Cerebellar nuclear complex (tissue), 1 donor: ENCODE data around the gene MEIS2.

Experiments
- DNase-seq, 2 experiments: peaks; one replicate each; lab custom pipeline; 2025; lab: John Stamatoyannopoulos, UW

Gene MEIS2

DNA sequence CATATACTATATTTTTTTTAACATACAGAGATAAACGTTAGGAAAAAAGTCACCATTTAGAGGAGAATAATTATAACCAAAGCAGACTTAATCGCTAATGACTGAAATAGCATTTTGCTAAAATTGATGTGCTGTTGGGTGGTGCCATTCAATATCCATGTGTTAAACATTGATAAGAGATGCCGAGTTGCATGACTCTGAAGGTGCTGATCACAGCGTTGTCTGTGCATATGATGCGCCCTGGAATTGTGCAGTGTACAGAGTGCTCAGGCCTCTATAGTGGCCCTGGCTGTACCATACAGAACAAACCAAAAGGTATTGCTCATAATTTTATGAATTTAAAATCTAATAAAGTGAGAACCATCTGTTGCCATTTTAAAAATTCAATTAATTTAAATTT lies 168.3 kb downstream of the MEIS2 start:
- DNase-seq, result no peak

DNA sequence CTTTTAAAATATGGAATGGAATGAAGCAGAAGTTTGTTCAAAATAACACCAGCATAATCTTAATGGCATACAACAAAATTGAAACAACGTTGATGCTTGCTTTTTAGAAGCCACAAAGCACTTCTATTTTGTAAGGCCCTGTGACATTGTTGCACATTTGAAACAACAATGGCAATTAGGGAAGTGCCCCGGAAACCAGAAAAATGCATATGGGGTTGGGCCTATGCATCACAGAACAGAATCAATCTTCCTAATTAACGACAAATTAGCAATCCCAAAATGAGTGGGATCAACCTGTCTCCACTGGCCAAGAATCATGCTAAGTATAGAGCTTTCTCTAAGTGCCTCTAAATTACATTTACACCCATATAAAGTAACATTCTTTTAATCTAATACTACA lies 168.9 kb downstream of the MEIS2 start:
- DNase-seq, result no peak

DNA sequence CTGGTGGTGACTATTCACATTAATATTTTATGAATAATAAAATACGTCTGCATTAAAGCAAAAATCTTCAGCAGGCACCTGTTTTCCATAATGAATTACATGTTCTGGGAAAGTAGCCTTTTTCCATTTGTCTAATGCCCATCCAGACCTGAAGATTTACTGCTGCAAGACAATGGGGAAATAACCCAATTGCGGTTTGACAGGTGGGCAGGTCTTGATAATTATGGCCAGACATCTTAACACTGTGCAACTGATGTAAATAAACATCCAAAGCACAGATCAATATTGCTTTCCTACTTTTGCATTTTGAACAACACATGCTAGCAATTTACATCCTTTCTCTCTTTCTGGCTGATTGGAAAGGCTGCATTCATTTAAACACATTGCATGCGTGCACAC lies 173.9 kb downstream of the MEIS2 start:
- no peak for DNase-seq

DNA sequence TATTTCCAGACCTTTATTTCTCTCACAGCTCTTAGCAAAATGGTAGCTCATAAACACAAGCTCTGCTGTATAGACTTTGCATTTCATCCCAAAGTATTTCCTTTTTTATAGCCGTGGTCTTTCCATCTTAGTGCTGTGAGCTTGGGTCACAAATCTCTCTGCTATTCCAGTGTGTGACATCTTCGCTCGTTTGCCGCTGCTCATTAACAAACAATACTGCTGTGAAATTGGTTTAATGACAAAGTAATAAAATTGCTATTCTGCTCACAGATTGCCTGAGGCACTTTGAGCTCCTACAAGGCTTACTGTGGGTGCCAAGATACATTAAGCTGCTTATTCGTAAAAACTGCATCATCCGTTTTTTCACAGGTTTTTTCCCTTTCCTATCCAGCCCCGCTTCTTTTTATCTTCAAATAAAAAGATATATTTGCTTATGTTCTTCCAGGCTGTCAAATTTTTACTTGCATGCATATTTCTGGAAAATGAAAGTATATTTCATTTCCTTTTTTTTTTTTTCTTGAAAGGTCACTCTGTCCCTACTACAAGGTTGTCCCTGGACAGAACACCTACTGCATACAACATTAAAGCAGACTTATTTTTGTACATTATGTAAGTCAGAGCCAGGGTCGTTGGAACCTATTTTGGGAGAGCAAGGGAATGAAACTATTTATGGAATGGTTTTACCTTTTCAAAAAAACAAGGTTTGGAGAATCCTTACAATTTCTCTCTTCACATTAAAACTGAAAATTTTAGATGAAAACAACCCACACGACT lies 174.5 kb downstream of the MEIS2 start:
- DNase-seq, result no peak

DNA sequence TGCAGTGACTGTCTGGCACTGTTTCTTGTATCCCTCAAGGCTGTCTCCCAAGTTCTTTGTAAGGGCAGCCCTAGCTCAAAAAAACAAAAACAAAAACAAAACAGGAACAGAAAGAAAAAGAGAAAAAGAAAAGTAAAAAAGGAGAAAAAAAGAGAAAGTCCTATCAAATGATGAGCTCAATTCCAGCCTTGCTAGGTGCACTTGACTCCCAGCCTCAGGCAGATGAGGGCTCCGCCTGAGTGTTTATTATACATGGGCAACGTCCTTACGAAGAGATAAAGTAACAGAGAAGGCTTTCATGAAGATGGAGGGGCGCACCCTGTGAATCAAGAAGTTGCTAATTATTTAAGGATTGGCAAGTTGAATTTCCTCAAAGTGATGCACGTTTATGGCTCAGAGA lies 175.3 kb downstream of the MEIS2 start:
- no peak for DNase-seq

DNA sequence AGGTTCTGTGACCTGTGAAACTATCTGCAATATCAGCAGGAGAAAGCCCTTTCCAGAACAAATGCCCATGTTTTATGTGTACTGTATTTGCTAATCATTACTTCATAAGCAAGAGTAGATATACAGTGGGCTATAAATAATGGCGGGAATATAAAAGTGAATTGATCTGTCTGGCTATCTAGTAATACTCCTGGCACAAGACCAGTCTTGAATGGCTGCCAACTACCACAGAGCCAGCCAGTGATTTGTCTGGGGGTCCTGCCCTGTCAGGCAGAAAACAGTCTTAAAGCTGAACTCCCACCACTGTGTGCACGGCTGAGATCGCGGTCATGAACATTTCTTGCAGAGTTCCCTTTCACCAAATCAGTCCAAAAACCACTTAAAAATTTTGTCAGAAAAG lies 176.3 kb downstream of the MEIS2 start:
- no peak for DNase-seq

DNA sequence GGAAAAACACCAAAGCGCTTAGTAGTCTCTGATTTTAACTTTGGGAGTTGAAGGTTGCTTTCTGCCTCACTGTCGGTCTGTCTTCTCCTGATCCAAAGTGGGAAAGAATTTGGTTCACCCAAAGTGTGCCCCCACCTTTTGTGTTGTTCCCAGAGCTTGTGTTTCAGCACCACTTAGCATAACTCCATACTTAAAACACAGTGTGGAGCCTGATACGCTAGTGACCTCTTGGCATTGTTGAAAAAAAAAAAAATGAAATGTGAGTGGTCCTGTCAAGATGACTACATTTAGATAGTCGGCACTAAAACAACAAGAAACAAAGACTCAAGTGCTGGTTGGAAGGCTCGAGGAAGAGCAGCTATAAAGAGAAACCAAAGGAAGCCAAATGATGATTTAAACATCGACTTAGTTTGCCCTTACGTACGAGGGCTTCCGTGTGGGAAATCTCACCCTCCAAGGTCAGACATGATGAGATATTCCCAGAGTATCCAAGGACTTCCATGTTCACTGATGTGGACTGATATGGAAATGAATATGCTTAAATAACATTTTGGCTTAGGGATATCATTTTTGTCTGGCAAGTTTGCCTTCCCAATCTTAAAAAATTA lies 178.8 kb downstream of the MEIS2 start:
- no peak for DNase-seq

DNA sequence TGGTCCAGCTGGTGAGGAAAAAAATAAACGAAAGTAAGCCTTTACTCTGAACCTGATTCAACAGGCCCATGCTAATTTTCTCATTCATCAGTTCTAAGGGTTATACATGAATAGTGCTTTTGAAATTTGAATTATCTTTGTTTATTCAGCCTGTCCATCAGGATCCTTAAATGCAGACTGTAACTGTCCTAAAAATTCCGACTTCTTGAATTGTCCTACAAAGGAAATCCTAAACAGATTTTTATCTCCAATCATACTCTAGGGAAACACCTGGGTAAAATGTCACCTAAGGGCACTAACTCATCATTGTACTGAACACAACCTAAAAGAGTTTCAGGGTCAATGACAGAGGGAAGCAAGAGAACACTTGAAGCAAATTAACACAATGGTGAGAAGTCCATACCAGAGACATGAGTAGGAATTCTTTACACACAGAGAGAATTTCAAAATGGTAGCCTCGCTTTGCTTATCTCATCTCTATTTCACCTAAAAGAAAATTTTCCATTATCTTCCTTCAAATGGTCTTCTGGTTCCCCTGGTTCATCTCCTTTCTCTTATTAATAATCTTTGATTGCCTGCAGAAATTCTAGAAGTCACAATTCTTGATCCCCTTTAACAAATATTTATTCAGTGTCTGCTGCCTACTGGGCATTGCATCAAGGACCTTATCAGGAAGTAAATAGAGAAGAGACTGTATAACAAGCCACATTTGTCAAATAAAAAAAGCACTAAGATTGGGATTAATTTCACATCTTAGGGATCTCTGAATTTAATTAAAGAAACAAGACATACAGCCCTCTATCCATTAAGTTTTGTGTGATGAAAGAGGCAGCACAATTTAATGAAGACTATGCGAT lies 182.7 kb downstream of the MEIS2 start:
- DNase-seq, result no peak

DNA sequence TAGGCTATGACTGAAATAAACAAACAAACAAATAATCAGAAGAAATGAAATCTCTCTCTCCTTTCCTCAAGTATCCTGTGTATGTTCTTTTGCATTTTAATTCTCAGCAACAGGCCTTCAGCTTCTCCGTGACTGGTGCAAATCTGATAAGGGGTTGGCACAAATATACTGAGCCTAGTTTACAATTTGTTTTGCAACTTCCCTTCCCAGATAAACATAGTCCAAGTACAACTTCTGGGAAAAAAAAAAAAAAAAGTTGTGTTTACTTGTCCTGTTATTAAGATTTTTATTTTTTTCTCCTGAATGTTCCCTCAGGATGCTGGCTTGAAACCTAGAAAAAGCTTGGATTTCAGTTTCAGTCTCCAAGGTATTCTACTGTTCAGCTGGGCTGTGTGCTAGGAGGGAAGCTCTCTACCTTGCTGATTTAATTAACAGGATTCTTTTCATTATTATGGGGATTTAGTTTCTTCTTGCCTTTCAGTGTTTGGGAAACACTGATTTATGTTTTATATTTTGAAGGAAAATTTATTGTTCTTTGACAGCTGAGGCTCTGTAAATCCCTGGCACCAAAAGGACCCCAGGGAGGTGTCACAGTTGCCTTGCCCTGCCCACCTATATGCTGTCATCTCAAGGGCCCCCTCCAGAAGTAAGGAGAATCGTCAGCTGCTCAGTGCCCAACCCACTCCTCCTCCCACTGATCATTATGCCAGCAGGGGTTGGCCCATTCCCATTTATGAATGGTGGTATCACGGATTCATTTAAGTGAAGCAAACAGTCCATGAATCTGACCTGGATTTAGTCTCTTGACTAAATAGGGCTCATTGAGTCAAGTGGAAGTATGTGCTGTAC lies 185.2 kb downstream of the MEIS2 start:
- DNase-seq, result no peak

DNA sequence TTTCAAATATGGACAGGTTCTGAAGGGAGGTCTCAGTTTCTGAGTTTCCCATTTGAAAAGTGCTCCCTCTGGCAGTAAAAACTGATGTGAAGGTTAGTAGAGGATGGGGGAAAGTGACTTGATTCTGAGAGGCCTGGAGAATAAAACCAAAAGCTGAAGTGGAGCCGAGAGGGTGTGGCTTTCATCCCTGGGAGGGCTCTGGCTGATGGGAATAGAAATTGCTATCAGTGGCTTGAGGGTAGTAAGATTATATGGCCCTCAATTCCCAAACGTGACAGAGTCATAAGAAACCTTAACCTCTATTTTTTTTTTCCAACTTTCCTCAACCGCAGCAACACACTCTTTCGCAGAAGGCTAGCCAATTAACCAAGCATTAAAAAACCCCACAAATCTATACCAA lies 185.9 kb downstream of the MEIS2 start:
- DNase-seq, result no peak

DNA sequence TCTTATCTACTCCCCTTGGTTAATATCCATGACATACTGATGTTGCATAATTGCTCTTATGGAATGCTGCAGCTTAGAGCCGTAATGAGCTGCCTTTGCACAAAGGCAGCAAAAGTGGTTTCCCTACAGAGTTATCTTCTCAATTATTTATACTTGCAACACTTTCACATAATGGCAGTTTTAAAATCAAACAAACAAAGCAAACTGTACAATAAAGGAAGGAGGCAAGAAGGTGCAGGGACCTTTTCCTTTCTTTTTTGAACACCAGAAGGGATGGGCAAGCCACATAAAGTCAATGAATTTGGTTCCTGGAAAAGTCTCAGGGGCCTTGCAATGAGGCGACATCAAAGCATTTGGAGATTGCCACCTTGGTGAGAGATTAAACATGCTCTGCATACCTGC lies 188.0 kb downstream of the MEIS2 start:
- no peak for DNase-seq

DNA sequence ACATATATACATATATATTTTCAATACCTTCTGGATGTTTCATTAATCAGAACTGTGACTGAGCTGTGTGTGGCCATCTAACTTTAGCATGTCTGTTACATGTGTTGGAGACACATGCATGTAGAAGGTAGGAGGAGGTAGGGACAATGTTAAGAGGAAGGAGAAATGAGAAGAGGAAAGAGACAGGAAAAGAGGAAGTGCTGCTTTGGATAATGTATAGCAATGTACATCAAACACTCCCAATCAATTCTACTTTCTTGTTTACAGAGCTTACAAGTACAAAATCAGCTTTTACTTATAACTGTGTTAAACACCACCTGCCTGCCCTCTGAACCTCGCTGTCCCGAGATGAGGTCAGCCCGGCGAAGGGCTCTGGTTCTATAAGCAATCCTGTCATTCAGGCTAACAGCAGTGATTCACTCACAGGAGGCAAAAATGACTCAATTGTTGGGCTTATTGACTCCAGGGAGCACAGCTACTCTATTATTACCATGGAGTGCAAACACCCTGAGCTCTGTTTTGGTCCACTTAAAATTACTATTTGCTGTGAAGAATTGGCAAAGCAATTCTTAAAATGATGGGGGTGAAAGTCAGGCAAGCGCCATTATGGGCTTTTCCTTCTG lies 188.9 kb downstream of the MEIS2 start:
- DNase-seq, result no peak

DNA sequence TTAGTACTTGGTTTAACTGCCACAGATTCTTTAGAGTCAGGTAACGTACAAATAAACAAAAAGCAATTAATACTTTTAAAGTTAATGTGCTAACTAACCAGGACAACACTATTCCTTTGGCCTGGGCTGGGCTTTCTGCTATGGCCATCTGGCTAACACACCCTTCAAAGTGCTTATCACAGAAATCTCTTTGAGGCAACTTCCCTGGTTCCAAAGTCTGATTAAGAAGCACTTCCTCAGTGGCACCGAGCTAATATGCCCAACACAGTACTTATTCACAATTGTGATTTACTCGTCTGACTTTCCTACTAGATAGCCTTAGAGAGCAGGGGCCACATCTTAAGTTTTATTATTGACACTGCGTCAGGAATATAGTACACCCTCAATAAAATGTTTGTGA lies 191.4 kb downstream of the MEIS2 start:
- DNase-seq, result no peak

DNA sequence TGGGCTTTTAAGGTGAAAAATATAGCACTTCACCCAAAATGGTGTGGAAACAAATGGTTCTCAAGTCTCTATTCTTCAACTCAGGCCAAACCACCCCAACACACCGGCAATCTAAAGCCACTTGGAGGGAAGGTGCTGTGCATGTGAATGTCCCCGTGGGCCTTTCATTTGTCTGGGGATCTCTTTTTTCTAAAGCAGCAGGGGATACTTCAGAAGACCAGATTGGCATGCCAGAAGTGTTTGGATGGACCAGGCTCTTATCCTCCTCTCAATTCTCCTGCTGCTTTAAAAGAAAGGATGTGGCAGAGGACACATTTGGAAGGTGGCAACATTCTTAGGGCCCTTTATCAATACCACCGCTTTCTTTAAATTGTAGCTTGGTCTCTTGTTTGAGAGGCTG lies 193.1 kb downstream of the MEIS2 start:
- no peak for DNase-seq

DNA sequence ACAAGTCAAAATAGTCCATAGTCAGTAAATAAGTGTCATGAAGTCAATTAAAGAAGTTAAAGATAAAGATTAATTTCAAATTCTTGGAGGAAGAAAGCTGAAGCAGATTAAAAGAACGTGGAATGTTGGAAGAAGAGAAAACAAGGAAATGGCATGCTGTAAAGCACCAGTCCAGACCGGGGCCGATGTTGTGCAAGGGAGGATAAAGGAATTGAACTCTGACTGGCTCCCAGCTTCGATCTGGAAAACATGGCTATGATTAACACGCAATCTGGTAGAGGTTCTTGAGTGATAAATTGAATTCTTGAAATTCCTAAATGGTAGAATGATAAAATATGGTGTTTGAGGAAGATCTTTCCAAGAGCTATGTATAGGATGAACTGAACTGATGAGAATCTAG lies 194.4 kb downstream of the MEIS2 start:
- no peak for DNase-seq

DNA sequence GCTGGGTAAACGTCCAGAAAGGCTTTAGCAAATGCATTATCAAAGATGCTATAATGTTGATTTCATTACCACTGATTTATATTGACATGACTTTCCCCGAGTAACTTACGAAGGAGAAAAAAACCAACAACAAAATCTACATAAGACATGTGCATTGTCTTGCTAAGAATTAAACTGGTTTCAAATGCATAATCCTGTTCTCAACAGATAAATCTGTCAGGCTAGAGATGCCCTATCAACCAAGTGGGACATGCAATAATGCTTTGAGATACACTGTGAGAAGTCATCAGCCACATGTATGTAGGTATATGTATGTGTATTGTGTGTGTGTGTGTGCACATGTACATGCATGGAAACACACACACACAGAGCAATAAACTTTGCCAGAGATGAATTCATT lies 195.6 kb downstream of the MEIS2 start:
- no peak for DNase-seq

DNA sequence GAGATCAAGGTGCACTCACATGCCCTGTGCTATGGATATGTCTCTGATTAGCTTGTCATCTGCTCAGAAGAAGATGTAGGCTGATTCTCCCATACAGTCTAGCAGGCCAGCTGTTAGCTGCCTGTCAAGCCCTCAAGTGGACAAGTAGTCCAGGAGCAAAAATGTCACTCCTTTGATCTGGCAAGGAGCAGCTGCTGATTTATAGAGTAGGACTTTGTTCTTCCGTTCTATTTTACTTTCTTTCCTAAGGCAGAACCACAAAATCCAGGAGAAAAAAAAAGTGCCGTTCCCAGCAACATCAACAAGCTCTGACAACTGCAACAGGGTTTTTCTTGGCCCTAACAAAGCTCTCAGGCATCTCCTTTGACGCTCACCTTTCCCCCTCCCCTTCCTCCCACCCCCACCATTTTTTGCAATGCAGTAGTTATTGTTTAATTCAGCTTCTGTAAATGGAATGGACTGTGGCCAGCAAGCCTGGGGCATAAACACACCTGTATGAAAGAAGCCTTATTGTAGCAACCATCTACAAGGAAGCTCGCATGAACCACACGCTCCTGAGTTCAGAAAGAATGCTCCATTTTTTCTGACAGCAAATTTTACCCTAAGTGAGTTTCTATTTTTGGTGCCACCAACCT lies 196.3 kb downstream of the MEIS2 start:
- DNase-seq, result no peak

DNA sequence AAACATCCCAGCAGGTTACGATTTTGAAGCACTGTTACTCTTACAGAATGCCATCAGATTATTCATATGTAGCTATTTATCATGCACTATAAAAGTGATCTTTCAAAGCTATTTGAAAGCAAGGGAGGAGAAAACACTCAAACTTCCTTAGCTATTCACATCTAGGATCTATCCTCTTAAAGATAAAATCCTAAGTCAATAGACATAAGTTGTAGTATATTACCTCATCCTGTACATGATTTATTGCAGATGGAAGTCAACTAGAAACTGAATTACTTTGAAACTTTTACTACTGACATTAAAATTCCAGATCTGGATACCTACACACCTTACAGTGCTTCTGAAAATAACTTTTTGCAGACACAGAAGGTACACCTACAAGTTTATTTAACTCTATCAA lies 197.2 kb downstream of the MEIS2 start:
- no peak for DNase-seq

DNA sequence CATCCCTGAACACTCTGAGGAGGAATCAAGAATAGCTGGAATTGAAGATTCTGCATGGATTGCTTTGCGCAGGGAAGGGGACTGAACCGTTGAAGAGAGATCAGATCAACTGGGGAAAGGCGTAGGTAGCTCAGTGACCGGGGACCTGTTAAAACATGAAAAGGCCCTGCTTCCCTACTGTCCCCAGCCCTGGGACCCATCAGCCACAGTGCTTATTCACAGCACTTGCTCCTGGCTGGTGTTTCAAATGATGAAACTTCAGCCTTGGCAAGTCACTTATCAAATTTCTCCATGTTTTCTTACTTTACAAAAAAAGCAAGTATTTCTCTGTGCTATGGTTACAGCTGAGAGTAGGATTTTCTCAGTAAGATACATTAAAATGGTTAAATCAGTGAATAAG lies 199.3 kb downstream of the MEIS2 start:
- DNase-seq, result no peak

DNA sequence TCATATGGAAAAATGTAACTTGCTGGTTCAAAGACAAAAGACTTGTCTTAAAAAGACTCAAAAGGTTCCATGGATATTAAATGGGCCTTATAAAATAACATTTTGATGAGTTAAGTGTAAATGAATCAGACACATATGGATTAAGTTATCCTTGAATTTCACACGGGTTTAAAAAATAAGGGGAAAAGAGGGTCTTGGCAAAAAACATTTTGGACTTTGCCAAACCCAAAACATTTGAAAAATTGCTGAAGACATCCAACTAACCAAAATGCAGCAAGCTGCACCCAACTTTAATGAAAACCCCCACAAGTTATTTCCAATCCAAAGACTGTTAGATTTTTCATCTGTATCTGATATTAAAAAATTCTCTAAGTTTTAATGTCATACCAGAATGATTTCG lies 200.7 kb downstream of the MEIS2 start:
- DNase-seq, result no peak

DNA sequence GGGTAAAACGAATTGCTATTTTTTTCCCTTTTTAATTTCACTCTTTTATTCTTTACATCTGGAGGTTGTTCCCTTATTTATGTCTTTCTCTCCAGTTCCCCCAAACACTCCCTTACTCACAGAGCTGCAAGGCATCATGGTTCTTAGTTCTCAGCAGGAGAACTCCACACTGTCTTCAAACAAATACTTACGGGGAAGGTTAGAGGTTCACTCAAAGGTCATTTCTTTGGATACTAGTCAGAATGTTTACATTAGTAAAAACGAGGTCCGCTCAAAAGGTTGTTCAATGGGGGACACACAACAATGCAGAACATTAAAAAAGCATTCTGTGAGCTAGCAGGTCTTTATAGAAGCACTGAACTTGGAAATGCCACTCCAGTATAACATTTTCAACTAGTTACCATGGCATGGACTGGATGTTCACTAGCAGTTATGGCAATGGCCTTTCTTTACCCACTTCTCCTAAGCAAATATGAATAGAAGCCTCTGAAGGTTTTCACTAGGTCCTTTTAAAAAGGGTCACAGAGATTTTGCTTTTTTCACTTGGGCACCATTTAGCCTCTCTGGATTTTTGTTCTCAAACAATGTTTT lies 201.7 kb downstream of the MEIS2 start:
- DNase-seq, result no peak
